Subcutaneous preadipocyte (primary cell): Measurements from ENCODE around the gene SCN4B. TPM values are rescaled to one million over a fixed set of nuclear protein-coding genes. Genes with fewer than 3 reads are reported as not detected.

Experiments
- total RNA-seq: library from RNA; depleted of rRNA; stranded (reverse); fragments of >200 nt; gene quantifications from 2 replicates; pipeline ENCODE4 v1.2.3, GENCODE V29; 2012

SCN4B gene
- not detected in 2 replicates for total RNA-seq

DNA sequence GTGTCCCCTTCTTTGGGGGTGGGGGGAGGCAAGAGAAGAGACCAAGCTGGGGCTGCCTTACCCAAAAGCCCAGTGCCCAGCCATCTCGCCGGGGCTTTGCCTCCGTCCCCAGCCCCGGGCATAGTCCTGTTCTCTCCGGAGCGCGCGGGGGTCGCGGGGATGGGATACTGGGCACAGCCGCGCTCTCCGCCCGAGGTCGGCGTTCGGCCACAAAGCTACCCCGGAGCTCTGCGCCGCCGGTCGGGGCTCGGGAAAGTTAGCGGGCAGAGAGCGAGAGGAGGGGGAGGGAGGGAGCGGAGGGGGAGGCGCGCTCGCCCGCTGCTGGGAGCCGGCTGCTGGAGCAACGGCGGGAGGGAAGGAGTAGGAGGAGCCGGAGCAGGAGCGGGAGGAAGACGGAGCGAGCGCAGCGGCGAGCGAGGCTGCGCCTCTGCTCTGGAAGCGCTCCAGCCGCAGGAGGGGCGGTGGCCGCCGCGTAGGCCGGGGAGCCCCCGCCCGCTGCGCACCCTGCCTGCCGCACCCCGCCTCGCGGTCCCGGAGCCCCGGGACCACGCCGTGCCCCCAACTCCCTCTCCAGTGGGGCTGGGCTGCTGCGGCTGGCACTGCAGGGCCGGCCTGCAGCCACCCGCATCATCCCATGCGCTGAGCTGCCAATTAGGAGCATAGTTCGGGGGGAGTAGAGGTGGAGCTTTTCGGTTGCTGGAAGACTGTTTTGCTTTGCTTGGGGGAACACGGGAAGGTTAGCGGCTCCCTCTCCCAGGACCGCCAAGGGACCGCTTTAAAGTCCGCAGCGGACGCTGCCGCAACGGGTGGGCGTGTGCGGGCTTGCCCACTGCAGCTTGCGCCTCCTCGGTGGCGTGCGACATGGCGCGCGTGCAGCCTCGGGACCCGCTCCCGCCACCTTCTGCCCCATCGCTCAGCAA is at the start of gene SCN4B:
Gene SCN4B, minus strand, starts transcription at position 272 of the 920 bp plus-strand sequence. Its CDS starts 150 bp downstream, at position 122.

GRCh38 chr11:118175993-118176777 is 23.6 kb upstream of the SCN4B start, which contains the start of gene SCN2B:
Gene SCN2B, minus strand, starts transcription at chr11:118176639. Its CDS starts 208 bp downstream, at chr11:118176431.

DNA sequence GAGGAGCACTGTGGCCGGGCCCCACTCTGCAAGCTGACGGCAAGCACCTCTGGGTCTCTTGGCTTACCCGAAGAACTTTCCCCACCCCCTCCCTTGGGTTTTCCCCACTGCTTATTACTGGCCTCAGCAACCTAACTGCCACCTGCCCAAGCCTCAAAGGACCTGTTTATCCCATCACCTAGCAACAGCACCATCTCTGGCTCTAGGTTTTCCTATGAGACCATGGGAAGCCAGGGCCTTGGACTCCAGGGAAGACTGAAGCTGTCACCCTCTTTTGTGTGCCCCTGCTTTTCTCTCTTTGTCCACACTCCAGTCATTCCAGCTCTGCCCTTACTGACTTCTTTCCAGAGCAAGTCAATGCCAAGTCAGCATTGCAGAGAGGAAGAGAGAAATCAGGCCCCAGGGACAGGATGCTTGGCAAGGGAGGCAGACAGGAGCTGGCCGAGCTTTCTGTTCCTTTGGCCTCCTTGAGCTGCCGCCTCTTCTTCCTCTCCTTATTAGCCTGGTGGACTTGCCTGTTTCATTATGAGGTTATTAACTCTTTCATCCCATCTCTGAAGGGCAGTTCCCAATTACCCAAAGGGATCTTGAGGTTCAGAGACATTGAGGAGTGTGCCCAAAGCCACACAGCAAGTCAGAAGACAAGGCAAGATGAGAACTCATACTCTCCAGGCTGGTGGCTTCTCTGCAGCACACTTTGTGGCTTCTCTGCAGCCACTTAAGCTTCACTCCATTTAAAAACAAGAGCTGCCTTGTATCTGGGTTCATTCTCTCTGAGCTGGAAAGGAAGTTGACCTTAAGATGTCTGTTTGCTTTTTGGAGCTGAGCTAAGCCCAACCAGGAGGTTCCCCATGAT is 65.5 kb downstream of the SCN4B start, which contains the start of gene SMIM35:
Gene SMIM35, minus strand, starts transcription at position 51 of the 856 bp plus-strand sequence. CDS start 206 bp downstream, outside the sequence.

Other genes with a start within 250 kb of the SCN4B start
- gene TMPRSS13, start 223.4 kb downstream of the SCN4B start, total RNA-seq, result under 0.01 TPM in 1 of 2 replicates, not detected in the other
- 0.37 TPM in 1 of 2 replicates, not detected in the other for gene IL10RA, start 166.4 kb downstream of the SCN4B start, total RNA-seq
- gene TMPRSS4, start 75.7 kb downstream of the SCN4B start, total RNA-seq, result not detected in 2 replicates
- not detected in 2 replicates for gene SMIM35, start 65.9 kb downstream of the SCN4B start, total RNA-seq
- under 0.01 TPM in 1 of 2 replicates, not detected in the other for gene SCN2B, start 23.8 kb upstream of the SCN4B start, total RNA-seq
- gene JAML, start 72.2 kb upstream of the SCN4B start, total RNA-seq, result not detected in 2 replicates
- gene MPZL3, start 99.5 kb upstream of the SCN4B start, total RNA-seq, result 0.20 and 0.37 TPM in 2 replicates
- gene MPZL2, start 111.5 kb upstream of the SCN4B start, total RNA-seq, result not detected in 2 replicates
- not detected in 2 replicates for gene CD3E, start 151.9 kb upstream of the SCN4B start, total RNA-seq
- not detected in 2 replicates for gene CD3D, start 189.9 kb upstream of the SCN4B start, total RNA-seq
- gene CD3G, start 191.5 kb upstream of the SCN4B start, total RNA-seq, result not detected in 2 replicates
- 43.4 and 54.2 TPM in 2 replicates for gene UBE4A, start 206.8 kb upstream of the SCN4B start, total RNA-seq
- gene ATP5MG, start 248.8 kb upstream of the SCN4B start, total RNA-seq, result 26.6 and 31.6 TPM in 2 replicates